ENCODE results near the gene NDUFB3. TPM values are rescaled to one million over a fixed set of nuclear protein-coding genes. Genes with fewer than 3 reads are reported as not detected.
"Not testable (repeated sequence)": the region's sequence is repeated elsewhere in the genome, so short reads cannot be mapped to it uniquely, and the experiment has no call there.

NDUFB3 gene
- 74.9 TPM for total RNA-seq

DNA sequence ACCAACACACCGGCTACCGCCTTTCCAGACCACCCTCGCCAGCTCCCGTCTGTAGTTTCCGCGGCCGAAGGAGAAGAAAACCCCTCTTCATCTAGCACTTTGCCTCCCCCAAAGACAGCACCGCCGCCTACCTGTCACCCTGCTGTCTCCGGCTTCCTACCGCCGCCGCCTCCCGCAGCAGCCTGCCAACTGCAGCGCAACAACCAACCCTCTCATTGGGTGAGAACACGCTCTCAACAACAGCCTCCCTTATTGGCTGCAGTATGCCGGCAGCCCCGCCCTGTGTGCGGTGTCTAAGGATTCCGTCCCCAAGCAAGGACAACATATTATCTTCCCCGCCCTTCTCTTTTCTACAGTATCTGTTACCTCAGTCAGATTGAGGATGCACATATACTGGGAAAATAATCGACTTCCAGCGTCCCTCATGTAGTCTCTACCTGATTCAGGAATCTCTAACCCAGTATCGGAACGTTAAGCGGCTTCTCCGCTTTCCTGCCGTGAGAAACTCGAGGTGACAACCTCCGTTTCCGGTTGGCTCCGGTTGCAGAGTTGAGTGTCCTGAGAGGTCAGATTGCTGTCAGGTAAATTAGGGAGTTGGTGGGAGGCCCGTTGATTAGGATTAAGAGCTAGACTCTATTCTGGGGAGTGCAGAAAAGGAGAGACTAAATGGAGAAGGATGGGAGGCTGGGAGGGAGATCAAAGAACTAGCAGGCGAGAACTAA, at the start of gene NDUFB3, which contains the start of gene HYCC2:
Gene NDUFB3 (plus strand): TSS at position 523 of the 722 bp plus-strand sequence. CDS start 6,882 bp downstream, outside the sequence.
Gene HYCC2 (minus strand): TSS at position 193 of the 722 bp plus-strand sequence. CDS start 47,662 bp downstream, outside the sequence.
- peak; percentile 97 for DNase-seq

DNA sequence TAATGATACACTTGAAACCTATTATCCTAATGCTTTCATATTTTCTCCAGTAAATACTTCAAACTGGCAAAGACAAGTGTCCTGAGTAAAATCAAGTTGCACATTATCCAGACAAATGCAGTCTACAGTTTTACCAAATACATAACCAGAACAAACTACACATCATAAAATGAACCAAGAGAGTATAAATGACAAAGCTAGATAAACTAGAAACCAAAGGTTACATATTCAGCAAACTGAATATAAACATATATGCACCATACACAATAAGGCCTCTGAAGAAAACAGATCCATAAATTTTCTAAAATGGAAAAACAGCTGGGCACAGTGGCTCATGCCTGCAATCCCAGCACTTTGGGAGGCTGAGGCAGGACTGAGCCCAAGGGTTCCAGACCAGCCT, 47.3 kb upstream of the NDUFB3 start:
- DNase-seq = no peak

DNA sequence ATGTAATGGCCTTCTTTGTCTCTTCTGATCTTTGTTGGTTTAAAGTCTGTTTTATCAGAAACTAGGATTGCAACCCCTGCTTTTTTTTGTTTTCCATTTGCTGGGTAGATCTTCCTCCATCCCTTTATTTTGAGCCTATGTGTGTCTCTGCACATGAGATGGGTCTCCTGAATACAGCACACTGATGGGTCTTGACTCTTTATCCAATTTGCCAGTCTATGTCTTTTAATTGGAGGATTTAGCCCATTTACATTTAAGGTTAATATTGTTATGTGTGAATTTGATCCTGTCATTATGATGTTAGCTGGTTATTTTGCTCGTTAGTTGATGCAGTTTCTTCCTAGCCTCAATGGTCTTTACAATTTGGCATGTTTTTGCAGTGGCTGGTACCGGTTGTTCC, 37.4 kb upstream of the NDUFB3 start:
- DNase-seq = not testable (repeated sequence)

DNA sequence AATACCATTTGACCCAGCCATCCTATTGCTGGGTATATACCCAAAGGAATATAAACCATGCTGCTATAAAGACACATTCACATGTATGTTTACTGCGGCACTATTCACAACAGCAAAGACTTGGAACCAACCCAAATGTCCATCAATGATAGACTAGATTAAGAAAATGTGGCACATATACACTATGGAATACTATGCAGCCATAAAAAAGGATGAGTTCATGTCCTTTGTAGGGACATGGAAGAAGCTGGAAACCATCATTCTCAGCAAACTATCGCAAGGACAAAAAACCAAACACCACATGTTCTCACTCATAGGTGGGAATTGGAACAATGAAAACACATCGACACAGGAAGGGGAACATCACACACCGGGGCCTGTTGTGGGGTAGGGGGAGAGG, 33.4 kb upstream of the NDUFB3 start:
- DNase-seq = not testable (repeated sequence)

DNA sequence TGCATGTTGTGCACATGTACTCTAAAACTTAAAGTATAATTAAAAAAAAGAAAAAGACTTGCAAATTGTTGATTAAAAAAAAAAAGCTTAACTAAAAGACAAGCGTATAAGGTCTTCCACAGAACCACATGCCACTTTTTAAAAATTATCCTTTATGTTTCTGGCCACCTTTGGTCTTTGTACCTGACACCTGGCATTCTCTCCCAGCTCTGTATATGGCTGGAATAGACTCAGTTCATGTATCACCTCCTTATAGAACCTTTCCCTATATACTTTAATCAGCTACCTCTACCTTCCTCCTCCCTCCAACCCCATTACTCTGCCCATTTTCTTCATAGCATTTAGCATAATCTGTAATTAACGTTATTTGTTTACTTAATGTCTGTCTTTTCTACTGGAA, 32.9 kb upstream of the NDUFB3 start:
- no peak for DNase-seq

DNA sequence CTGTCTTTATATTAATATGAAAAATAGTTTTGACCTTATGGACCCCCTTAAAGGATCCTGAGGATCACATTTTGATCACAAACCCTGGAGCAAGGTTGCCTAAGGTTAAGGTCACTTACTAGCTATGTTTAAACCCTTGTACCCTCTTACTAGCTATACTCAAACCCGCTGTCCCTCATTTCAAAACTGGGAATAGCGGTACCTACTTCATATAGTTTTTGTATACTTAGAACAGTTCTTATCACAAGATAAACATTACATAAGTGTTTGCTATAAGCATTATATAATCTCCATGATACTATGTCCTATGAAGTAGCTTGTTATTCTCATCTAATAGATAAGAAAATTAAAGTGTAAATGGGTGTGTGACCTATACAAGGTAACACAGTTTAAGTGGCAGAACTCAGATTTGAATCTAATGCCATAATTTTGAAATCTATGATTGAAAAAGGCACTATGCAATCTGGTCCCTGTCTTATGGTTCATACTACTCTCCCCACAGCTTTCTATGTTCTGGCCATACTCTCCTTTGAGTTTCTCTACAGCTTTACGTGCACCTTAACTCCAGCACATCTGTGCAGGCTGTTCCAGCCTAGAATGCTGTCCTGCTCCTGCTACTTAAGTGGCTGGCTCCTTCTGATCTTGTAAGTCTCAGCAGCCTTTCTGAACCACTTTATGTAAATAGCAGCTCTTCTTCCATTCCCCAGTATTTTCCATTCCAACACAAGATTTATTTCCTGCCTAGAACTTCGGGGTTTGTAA, 30.8 kb upstream of the NDUFB3 start:
- DNase-seq = no peak

DNA sequence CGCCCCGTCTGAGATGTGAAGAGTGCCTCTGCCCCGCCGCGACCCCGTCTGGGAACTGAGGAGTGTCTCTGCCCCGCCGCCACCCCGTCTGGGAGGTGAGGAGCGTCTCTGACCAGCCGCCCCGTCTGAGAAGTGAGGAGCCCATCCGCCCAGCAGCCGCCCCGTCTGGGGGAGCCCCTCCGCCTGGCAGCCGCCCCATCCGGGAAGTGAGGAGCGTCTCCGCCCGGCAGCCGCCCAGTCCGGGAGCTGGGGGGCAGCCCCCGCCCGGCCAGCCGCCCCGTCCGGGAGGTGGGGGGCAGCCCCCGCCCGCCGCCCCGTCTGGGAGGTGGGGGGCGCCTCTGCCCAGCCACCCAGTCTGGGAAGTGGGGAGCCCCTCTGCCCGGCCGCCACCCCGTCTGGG, 29.4 kb upstream of the NDUFB3 start:
- not testable (repeated sequence) for DNase-seq

DNA sequence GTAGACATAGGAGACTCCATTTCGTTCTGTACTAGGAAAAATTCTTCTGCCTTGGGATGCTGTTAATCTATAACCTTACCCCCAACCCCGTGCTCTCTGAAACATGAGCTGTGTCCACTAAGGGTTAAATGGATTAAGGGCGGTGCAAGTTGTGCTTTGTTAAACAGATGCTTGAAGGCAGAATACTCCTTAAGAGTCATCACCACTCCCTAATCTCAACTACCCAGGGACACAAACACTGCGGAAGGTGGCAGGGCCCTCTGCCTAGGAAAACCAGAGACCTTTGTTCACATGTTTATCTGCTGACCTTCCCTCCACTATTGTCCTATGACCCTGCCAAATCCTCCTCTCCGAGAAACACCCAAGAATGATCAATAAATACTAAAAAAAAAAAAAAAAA, 28.8 kb upstream of the NDUFB3 start:
- DNase-seq = not testable (repeated sequence)

DNA sequence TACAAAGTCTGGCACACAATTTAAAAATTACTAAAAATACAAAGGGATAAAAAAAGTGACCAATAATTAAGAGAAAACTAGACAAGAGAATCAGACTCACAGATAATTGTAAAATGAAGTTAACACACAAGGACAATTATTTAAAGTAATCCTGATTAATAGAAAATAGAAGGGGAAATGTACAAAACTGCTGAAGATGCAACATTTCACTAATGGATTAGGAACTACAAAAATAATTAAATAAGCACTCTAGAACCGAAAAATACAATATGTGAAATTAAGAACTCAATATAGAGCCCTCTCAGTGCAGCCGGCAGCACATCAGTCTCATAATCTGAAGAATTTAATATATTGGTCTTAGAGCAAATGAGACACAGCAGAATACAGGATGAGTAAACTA, 24.9 kb upstream of the NDUFB3 start:
- DNase-seq = no peak

DNA sequence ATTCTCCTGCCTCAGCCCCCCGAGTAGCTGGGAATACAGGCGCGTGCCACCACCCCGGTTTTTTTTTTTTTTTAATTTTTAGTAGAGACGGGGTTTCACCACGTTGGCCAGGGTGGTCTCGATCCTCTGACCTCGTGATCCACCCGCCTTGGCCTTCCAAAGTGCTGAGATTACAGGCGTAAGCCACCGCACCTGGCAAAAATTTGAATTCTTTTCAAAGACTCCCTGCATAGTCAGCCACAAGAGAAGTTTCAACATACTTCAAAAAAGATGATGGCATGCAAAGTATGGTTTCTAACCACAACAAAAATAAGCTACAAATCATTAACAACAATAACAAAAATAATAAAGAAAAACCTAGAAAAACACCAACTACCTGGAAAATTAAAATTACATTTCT, 22.3 kb upstream of the NDUFB3 start:
- DNase-seq = no peak

DNA sequence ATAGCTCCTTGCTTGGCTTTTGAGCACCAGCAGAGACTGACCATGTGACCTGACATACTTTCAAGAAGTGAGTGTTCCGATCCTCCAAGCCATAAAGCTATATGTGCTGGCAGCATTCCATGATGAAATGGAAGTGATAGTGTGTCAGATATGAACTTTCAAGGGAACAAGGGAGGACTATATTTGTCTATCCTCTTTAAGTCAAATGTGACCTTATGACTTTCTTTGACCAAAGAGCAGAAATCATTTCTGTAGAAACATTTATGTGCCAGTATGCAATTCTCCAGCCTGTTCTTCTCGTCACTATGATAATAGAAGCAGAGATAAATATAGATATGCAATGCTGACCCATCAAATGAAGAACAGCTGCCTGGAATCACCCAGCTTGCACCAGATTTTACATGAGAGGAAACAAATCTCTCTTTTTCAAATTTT, 14.7 kb upstream of the NDUFB3 start:
- peak; percentile 19 for DNase-seq

DNA sequence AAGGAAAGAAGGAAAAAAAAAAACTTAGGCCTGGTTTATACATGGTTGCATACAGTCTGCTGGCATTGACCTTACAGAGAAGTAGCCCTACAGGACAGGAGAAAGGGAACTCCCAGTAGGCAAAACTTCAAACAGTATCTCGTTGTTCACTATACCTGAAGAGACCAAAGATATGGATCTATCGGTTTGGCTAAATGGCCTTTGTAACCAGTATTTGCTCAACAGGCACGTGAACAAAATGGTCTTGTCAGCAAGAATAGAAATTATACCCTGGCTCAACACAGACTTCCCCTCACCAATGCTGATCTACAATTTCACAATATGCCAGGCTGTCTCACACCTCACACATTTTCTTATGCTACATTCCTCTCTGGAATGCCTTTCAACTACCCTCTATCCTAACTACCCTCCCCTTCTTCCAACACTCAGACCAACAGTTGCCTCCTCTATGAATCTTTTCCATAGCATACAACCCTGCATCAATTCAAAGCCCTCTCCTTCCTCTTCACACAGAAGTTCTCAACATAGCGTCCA, 14.0 kb upstream of the NDUFB3 start:
- DNase-seq = no peak

DNA sequence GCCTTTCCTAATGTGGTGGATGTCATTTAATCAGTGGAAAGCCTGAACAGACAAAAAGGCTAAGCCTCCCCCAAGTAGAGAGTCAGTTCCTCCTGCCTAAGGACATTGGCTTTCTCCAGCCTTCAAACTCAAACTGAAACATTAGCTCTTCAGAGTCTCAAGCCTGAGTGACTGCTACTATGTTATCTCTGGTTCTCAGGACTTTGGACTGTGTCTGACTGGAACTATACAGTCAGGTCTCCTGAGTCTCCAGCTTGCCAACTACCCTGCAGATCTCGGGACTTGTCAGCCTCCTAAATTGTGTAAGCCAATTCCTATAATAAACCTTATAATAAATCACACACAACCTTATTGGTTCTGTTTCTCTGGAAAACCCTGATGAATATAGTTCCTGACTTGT, 12.9 kb upstream of the NDUFB3 start:
- no peak for DNase-seq

DNA sequence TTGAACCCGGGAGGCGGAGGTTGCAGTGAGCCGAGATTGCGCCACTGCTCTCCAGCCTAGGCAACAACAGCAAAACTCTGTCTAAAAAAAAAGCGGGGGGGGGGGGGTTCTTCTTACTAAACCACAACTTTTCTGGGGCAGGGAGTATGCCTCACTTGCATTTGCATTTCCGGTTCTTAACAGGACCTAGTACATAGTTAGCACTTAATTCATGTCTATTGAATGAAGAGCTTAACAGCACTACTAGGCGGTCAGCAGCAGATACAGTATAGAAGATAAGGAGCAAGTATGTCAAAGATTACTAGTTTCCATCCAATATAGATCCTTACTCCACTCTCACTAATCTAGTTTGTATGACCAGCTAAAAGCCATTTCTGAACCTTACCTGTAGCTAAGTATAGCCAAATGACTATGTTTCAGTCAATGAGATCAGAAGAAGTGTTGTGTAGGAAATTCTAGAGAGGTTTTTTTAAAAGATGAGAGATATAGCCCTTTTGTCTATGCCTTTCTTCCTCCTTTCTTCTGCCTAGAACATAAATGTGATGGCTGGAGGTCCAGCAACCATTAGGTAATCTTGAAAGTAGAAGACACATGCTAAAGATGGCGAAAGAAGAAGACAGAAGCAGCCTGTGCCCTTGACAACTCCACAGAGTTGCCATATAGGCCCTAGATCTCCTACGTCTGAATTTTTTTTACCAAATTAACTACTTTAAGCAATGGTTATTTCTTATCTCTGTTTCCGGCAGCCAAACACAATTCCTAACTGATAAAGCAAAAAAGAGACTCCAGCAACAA, 11.6 kb upstream of the NDUFB3 start:
- DNase-seq = no peak

DNA sequence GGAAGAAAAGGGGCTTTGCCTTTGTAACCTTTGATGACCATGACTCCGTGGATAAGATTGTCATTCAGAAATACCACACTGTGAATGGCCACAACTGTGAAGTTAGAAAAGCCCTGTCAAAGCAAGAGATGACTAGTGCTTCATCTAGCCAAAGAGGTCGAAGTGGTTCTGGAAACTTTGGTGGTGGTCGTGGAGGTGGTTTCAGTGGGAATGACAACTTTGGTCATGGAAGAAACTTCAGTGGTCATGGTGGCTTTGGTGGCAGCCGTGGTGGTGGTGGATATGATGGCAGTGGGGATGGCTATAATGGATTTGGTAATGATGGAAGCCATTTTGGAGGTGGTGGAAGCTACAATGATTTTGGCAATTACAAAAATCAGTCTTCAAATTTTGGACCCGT, 8.3 kb upstream of the NDUFB3 start:
- DNase-seq = not testable (repeated sequence)

DNA sequence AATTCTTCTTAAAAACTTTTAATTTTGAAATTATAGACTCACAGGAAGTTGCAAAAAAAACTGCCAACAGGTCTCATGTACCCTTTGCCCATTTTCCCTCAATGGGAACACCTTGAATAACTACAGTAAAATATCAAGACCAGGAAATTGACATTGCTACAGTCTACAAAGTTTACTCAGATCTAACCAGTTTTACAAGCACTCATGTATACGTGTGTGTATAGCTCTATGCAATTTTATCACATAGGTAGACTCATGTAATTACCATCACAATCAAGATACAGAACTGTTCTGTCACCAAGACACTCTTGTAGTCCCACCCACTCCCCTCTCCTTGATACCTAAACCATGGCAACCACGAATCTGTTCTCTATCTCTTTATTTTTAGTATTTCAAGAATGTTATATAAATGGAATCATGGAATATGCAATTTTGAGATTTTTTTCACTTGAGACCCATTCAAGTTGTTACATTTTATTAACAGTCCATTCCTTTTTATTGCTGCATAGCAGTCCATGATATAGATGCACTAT, 6.9 kb upstream of the NDUFB3 start:
- no peak for DNase-seq

DNA sequence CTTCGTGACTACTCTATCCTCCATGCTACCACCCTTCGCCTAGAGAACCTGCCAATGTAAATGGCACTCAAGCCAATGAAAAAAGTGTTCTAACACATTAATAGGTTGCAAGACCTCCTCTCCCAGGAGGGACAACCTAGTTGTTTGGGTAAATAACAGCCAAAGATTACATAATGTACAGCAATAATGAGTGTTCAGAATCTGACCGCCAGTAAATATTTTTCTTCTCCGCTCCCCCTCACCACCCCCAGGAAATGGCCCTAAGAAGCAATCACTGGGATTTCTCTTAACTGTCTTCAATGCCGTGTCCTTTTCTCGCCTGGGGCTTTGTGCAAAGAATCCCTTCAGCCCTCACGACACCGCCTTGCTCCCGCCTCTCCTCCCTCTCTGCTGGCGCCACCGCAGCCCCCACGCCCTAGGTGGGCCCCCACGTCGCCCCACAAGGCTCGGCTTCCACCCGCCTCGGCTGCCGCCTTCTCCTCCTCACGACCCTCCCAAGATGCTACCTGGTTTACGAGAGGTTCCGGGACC, 788 bp upstream of the NDUFB3 start:
- no peak for DNase-seq

DNA sequence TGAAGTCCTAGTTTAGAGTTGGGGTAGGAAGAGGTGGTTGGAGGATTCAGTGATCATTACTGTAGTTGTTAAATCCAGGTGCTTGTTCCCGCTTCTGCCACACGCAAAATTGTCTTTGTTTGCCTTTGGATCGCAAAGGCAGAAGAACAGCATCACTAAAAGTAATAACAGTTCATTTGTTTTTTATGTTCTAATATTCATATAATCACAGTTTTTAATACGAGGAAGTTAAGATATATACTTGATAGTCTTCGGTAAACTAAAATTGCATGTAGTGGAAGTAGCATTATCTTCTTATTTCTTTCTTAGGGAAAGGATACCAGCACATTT, 365 bp downstream of the NDUFB3 start:
- no peak for DNase-seq

DNA sequence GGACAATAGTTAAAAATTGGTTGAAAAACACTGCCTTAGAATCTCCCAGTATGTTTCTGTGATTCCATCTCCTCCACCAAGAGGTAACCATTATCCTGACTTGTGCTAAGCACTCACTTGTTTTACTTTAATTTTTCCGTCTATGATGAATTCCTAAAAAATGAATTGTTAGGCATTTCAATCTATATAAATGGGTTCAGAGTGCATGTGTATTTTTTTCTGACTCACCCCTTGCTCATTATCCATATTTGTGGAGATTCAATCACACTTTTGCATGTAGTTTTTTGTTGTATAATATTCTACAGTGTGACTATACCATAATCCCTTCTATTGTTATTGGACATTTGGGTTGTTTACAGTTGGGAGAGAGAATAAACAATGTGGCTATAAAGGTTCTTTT, 1.3 kb downstream of the NDUFB3 start:
- DNase-seq = no peak

DNA sequence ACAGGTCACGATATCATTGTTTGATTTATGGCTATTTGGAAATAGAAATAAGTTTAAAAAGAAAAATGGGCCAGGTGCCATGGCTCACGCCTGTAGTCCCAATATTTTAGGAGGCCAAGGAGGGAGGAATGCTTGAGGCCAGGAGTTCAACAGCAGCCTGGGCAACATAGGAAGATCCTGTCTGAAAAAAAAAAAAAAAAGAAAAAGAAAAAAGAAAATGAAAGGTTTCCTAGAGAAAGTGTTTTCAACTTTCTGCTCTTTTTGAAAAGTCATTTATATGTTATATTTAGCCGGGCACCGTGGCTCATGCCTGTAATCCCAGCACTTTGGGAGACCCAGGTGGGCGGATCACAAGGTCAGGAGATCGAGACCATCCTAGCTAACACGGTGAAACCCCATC, 3.2 kb downstream of the NDUFB3 start:
- DNase-seq = no peak

DNA sequence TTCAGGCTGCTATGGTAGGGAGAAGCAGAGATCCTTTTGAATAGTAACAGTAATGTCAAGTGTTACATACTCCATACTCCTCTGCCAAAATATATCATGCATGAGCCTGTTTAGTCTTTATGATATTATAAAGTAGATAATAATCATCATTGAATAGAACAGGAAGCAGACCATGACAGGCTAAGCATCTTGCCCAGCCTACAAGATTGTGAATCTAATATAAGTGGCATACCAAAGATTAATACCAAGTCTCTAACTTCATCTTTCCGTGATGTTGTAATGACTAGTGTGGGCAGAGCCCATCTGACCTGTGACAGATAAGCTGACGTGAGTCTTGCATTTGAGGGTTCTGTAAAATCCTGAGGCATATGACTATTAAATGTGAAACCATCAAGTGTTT, 13.1 kb downstream of the NDUFB3 start:
- no peak for DNase-seq

DNA sequence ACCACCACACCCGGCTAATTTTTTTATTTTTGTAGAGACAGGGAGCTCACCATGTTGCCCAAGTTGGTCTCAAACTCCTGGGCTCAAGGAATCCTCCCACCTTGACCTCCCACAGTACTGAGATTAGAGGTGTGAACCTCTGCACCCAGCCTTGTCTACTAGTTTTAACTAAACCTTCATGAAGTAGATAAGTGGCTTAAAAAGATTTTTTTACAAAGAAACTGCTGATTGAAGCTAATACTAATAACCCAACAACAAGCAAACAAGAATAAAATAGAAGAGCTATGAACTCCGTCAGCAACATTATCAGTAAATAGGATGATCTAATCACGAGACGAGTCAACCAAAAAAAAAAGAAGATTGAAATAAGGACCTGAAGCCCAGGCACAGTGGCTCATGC, 18.8 kb downstream of the NDUFB3 start:
- DNase-seq = no peak
